GM13976 (cell line): ENCODE data around the gene RARRES1.

Source experiments
- DNase-seq: peaks from one replicate; pipeline ENCODE4 v3.0.0; 2012; ENCODE audit warnings: low spot score
- in situ Hi-C: fragments of 300-500 bp; cut with MboI; formaldehyde crosslinking; loops from one replicate; pipeline ENCODE4 v1.12.0; 2022; ENCODE audit warnings: low sequenced_read_pairs, mixed read lengths, inconsistent platforms; ENCODE audit not compliant: unreplicated experiment
- TF ChIP-seq, protein P1 (sequence below): IDR thresholded peaks from 2 replicates; pipeline ENCODE4 v1.5.1; 2012; ENCODE audit warnings: borderline replicate concordance, mild to moderate bottlenecking; ENCODE audit not compliant: insufficient read depth; ENCODE audit errors: extremely low read depth, missing control alignments, control extremely low read depth

RARRES1 gene

DNA sequence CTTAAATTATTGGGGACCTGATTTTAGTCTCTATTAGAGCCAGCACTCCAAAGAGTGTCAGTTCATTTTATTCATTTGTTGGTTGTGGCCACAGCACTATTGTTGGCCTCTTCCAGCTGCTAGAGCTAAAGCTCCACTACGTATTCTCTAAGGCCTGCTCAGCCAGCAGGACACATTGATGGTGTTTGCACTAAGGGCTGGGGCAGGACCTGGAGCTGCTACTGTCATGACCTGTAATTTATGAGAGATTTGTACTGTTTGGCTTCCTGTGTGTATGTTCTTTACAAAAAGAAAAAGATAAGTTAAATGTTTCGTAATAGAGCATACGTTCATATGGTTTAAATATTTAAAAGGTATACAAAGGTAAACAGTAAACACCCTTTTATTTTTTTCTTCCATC is 79.8 kb downstream of the RARRES1 start:
- no peak for DNase-seq
- TF ChIP-seq, protein P1, sequence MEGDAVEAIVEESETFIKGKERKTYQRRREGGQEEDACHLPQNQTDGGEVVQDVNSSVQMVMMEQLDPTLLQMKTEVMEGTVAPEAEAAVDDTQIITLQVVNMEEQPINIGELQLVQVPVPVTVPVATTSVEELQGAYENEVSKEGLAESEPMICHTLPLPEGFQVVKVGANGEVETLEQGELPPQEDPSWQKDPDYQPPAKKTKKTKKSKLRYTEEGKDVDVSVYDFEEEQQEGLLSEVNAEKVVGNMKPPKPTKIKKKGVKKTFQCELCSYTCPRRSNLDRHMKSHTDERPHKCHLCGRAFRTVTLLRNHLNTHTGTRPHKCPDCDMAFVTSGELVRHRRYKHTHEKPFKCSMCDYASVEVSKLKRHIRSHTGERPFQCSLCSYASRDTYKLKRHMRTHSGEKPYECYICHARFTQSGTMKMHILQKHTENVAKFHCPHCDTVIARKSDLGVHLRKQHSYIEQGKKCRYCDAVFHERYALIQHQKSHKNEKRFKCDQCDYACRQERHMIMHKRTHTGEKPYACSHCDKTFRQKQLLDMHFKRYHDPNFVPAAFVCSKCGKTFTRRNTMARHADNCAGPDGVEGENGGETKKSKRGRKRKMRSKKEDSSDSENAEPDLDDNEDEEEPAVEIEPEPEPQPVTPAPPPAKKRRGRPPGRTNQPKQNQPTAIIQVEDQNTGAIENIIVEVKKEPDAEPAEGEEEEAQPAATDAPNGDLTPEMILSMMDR: no peak
- in situ Hi-C loops: no loop called here

GRCh38 chr3:158651192-158651591 is 81.1 kb downstream of the RARRES1 start:
- TF ChIP-seq, protein P1: no peak
- in situ Hi-C loops: no loop called here

GRCh38 chr3:158649791-158650190 is 82.5 kb downstream of the RARRES1 start:
- TF ChIP-seq, protein P1: no peak
- in situ Hi-C loops: no loop called here

More at GRCh38 chr3:158651192-158651591, 81.1 kb downstream of the RARRES1 start:
- no peak for DNase-seq

More at GRCh38 chr3:158649791-158650190, 82.5 kb downstream of the RARRES1 start:
- DNase-seq: no peak
